ENCODE results near the gene GBF1. TPM values are rescaled to one million over a fixed set of nuclear protein-coding genes. Genes with fewer than 3 reads are reported as not detected.

The GBF1 gene
- total RNA-seq, 4 donors from 2014 or later, result 32.0 to 54.7 (median 39.4) TPM

DNA sequence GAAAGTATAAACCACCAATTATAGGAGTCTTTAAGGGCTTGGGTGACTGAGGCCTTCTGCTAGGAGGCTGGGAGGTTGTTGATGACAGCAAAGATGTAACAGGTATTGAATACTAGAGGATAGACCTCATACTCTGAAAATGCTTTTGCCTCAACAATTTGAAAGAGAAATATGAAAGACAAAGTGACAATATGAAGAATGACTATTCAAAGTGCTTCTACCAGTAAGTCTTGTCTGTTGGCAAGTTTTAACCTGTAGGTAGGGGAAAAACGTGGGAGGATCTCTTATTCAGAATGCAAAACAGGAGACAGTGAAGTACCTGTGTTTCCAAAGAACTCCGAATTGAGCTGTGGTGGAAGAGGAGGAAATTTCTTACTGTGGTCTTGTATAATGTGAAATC is 38.2 kb downstream of the GBF1 start:
- Histone ChIP-seq H3K27ac (no peak overlapping the region), H3K4me3 (no peak overlapping the region), H3K27me3 (no peaks in the 10 kb centered on the region), H3K36me3 (no peaks in the 10 kb centered on the region), H3K4me1 (peaks cover 0 to 28% (median 8%) of the 10 kb centered on the region in 3 donors), H3K9me3 (no peaks in the 10 kb centered on the region)
- WGBS, 2 donors (ENCODE audit: low coverage in 1 of 2), result 59 to 86% methylated on average over 2 of the region's 2 CpGs
- TF ChIP-seq, protein P1, sequence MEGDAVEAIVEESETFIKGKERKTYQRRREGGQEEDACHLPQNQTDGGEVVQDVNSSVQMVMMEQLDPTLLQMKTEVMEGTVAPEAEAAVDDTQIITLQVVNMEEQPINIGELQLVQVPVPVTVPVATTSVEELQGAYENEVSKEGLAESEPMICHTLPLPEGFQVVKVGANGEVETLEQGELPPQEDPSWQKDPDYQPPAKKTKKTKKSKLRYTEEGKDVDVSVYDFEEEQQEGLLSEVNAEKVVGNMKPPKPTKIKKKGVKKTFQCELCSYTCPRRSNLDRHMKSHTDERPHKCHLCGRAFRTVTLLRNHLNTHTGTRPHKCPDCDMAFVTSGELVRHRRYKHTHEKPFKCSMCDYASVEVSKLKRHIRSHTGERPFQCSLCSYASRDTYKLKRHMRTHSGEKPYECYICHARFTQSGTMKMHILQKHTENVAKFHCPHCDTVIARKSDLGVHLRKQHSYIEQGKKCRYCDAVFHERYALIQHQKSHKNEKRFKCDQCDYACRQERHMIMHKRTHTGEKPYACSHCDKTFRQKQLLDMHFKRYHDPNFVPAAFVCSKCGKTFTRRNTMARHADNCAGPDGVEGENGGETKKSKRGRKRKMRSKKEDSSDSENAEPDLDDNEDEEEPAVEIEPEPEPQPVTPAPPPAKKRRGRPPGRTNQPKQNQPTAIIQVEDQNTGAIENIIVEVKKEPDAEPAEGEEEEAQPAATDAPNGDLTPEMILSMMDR (IDR thresholded peaks at IDR 0.05), result no peak
- TF ChIP-seq POLR2AphosphoS5 (IDR thresholded peaks at IDR 0.05) (no peak), POLR2A (IDR thresholded peaks at IDR 0.05) (no peak), EP300 (IDR thresholded peaks at IDR 0.05) (no peak)
- no peak for ATAC-seq

DNA sequence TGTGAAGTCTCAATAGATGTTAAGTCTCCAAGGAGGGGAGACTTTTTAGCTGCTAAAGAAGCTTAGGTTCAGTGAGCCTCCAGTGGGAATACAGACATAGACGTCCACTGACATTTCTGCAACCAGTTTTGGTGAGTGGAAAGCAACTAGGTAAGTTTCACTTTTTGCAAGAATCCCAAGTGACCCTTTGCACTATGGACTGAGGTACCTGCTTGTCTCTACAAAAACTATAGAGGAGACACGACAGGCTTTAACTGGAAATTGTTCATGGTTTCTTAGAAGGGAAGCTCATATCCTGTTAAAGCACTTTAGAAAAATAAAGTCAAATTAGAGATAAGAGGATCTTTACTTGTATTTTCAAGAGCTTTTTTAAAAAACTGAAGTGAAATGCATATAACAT is 38.6 kb downstream of the GBF1 start:
- Histone ChIP-seq H3K36me3 (no peaks in the 10 kb centered on the region), H3K4me1 (peaks cover 0 to 28% (median 8%) of the 10 kb centered on the region in 3 donors)
- WGBS, 2 donors (ENCODE audit: low coverage in 1 of 2), result 40% methylated on average over 1 of the region's 2 CpGs; no CpG with 5 or more reads in 1 of the 2 donors

DNA sequence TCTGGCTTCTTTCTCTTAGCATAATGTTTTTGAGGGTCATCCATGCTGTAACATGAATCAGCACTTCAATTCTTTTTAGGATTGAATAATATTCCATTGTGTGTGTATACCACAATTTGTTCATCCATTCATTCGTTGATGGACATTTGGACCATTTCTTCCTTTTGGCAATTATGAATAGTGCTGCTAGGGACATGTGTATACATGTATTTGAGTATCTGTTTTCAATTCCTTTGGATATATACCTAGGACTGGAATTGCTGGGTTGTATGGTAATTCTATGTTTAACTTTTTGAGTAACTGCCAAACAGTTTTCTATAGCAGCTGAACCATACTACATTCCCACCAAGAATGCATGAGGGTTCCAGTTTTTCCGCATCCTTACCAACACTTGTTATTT is 39.2 kb downstream of the GBF1 start:
- H3K9me3 ChIP-seq, result no peaks in the 10 kb centered on the region
- H3K27ac ChIP-seq, result no peak overlapping the region
- H3K4me3 ChIP-seq, result no peak overlapping the region
- no peaks in the 10 kb centered on the region for H3K36me3 ChIP-seq
- WGBS, 2 donors (ENCODE audit: low coverage in 1 of 2), result 77 to 93% methylated on average over 2 of the region's 2 CpGs
- H3K27me3 ChIP-seq, result no peaks in the 10 kb centered on the region
- no peak for ATAC-seq
- TF ChIP-seq POLR2AphosphoS5 (IDR thresholded peaks at IDR 0.05) (no peak), EP300 (IDR thresholded peaks at IDR 0.05) (no peak), POLR2A (IDR thresholded peaks at IDR 0.05) (no peak)
- TF ChIP-seq, protein P1 (IDR thresholded peaks at IDR 0.05), result no peak
- peaks cover 0 to 27% (median 8%) of the 10 kb centered on the region in 3 donors for H3K4me1 ChIP-seq

More for the DNA sequence above, 38.6 kb downstream of the GBF1 start:
- no peaks in the 10 kb centered on the region for H3K27me3 ChIP-seq
- TF ChIP-seq EP300 (IDR thresholded peaks at IDR 0.05) (no peak), POLR2A (IDR thresholded peaks at IDR 0.05) (no peak), POLR2AphosphoS5 (IDR thresholded peaks at IDR 0.05) (no peak)
- TF ChIP-seq, protein P1 (IDR thresholded peaks at IDR 0.05), result no peak
- no peak for ATAC-seq
- H3K4me3 ChIP-seq, result no peak overlapping the region
- no peak overlapping the region for H3K27ac ChIP-seq
- H3K9me3 ChIP-seq, result no peaks in the 10 kb centered on the region

DNA sequence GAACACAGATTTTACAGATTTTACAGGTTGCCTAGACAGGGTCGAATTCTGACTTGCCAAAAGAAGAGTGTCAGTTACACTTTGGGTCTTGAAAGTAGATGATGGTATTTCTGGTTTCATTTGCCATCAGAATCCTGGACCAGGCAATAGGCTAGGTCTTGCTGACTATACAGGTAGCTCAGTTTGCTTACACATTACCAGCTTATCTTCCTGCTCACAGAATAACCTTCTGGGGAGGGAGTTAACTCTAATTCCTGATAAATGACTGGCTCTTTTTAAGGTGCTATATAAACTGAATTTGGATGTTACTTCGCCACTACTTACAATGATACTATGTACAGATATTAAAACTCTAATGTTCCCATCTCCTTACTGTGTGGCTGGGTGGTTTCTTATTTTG is 39.8 kb downstream of the GBF1 start:
- Histone ChIP-seq H3K36me3 (no peaks in the 10 kb centered on the region), H3K4me1 (peaks cover 0 to 21% (median 6%) of the 10 kb centered on the region in 3 donors), H3K4me3 (no peak overlapping the region), H3K27ac (no peak overlapping the region), H3K9me3 (no peaks in the 10 kb centered on the region), H3K27me3 (no peaks in the 10 kb centered on the region)
- WGBS, 2 donors (ENCODE audit: low coverage in 1 of 2), result 100% methylated on average over 2 of the region's 2 CpGs; no CpG with 5 or more reads in 1 of the 2 donors
- TF ChIP-seq POLR2A (IDR thresholded peaks at IDR 0.05), result no peak
- TF ChIP-seq, protein P1 (IDR thresholded peaks at IDR 0.05), result no peak
- no peak for TF ChIP-seq EP300 (IDR thresholded peaks at IDR 0.05)
- no peak for TF ChIP-seq POLR2AphosphoS5 (IDR thresholded peaks at IDR 0.05)
- no peak for ATAC-seq

DNA sequence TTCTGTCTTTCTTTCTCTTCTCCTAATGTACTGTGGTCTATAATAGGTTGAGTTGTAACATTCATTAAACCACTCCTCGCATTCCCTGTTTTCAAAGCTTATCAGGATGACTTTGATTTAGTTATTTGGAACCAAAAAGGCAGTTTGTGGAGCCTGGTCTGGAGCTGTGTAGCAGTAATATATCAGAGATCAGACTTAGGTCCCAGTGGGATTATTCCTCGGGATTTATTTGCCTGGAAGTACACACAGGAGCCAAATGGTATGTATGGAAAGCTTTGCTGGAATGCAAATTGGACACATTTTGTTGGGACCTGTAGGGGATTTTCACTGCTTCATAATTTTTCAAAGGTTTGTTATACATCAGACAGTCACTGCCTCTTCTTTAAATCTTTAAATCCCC is 40.9 kb downstream of the GBF1 start:
- Histone ChIP-seq H3K27ac (no peak overlapping the region), H3K4me1 (peaks cover 0 to 19% (median 0%) of the 10 kb centered on the region in 3 donors), H3K36me3 (no peaks in the 10 kb centered on the region), H3K27me3 (no peaks in the 10 kb centered on the region), H3K4me3 (no peak overlapping the region), H3K9me3 (no peaks in the 10 kb centered on the region)
- TF ChIP-seq, protein P1 (IDR thresholded peaks at IDR 0.05), result no peak
- TF ChIP-seq POLR2AphosphoS5 (IDR thresholded peaks at IDR 0.05) (no peak), POLR2A (IDR thresholded peaks at IDR 0.05) (no peak), EP300 (IDR thresholded peaks at IDR 0.05) (no peak)
- WGBS, 2 donors (ENCODE audit: low coverage in 1 of 2), result 47 to 100% methylated on average over 1 to 2 of the region's 2 CpGs
- no peak for ATAC-seq

Measured in gastroesophageal sphincter (tissue), 4 donors.